Measurements from ENCODE around the gene ATG4A. TPM values are rescaled to one million over a fixed set of nuclear protein-coding genes. Genes with fewer than 3 reads are reported as not detected.

Gene ATG4A
- total RNA-seq, 1 experiment from 2014 or later: 6.4 TPM

GRCh38 chrX:108167211-108167872, 75.8 kb downstream of the ATG4A start:
- Histone ChIP-seq H2BK12ac (ENCODE audit: insufficient read length, low read depth, low read length) (no peak overlapping the region), H4K8ac (replicated peaks; ENCODE audit: insufficient read length, low read depth, low read length) (no peak overlapping the region), H2BK120ac (ENCODE audit: low read depth, low read length, poor library complexity, severe bottlenecking) (no peak overlapping the region), H2AK5ac (ENCODE audit: insufficient read length, low read length) (no peak overlapping the region), H4K91ac (ENCODE audit: insufficient read length, low read depth, low read length) (no peak overlapping the region), H2AFZ (ENCODE audit: low read length) (no peak overlapping the region), H3K27me3 (ENCODE audit: insufficient read depth, low read length) (no peaks in the 10 kb centered on the region), H2BK15ac (ENCODE audit: low read depth, low read length) (no peak overlapping the region), H3K79me1 (ENCODE audit: insufficient read depth, low read depth, low read length, poor library complexity, severe bottlenecking) (no peaks in the 10 kb centered on the region), H3K18ac (ENCODE audit: insufficient read length, low read depth, low read length) (no peak overlapping the region), H3K4me1 (ENCODE audit: insufficient read depth, low read length) (no peaks in the 10 kb centered on the region), H3K56ac (ENCODE audit: insufficient read length, low read depth, low read length) (no peak overlapping the region), H3K9me3 (ENCODE audit: control insufficient read depth, low read depth, low read length) (no peaks in the 10 kb centered on the region), H4K20me1 (ENCODE audit: control insufficient read depth, insufficient read depth, insufficient read length) (no peaks in the 10 kb centered on the region), H4K5ac (ENCODE audit: insufficient read length, low read depth, low read length) (no peak overlapping the region), H3K79me2 (ENCODE audit: insufficient read depth, low read length) (no peaks in the 10 kb centered on the region), H3K4me2 (ENCODE audit: insufficient read depth, insufficient read length, low read length) (no peak overlapping the region), H2BK5ac (ENCODE audit: insufficient read length, low read length) (no peak overlapping the region), H3K14ac (ENCODE audit: insufficient read depth, low read length) (no peak overlapping the region), H3K27ac (ENCODE audit: insufficient read length, low read depth, low read length) (no peak overlapping the region), H3K4ac (ENCODE audit: low read depth, low read length) (no peak overlapping the region), H3K23ac (ENCODE audit: insufficient read length, low read depth, low read length) (no peak overlapping the region), H3K23me2 (ENCODE audit: insufficient read length, low read depth, low read length, poor library complexity, severe bottlenecking) (no peaks in the 10 kb centered on the region), H3K9ac (ENCODE audit: extremely low read depth, insufficient read length, low read length) (no peak overlapping the region), H2BK20ac (ENCODE audit: low read depth, low read length, poor library complexity, severe bottlenecking) (no peak overlapping the region), H3T11ph (ENCODE audit: low read length) (no peak overlapping the region)
- no peak for DNase-seq
- H3K9me3 Mint-ChIP-seq: no peaks in the 10 kb centered on the region
- TF ChIP-seq CTCF (conservative IDR thresholded peaks at IDR 0.05): no peak
- H3K36me3 Mint-ChIP-seq (ENCODE audit: insufficient read depth in 1 of 3, low read depth in 3 of 3): peaks cover 16 to 21% (median 16%) of the 10 kb centered on the region in 3 experiments
- H3K27me3 Mint-ChIP-seq (ENCODE audit: low read depth): no peaks in the 10 kb centered on the region; the same call in 1 of the 2 replicates
- peaks cover 0 to 6% of the 10 kb centered on the region in 2 experiments; a peak in 3 of 4 replicates for H3K4me1 Mint-ChIP-seq
- H3K27ac Mint-ChIP-seq: no peak overlapping the region
- whole genome bisulfite sequencing (ENCODE audit: extremely low coverage, insufficient read length, low lambda C conversion rate): no CpG with 5 or more reads among the region's 5 CpGs
- H3K4me3 Mint-ChIP-seq: no peak overlapping the region

Data from H9 (cell line).